NT2/D1 (cell line): ENCODE data around the gene NDUFAF8.

Source experiments
- YY1 ChIP-seq: IDR thresholded peaks from 2 replicates; pipeline ENCODE4 v1.6.1; 2011; ENCODE audit not compliant: insufficient read length, insufficient read depth
- ZNF274 ChIP-seq: IDR thresholded peaks from 2 replicates; pipeline ENCODE4 v1.6.1; 2011; ENCODE audit warnings: mild to moderate bottlenecking, low read depth, low read length

- TF ChIP-seq YY1 (no peak), ZNF274 (no peak)
Measured at GRCh38 chr17:81217491-81217890, 21.6 kb upstream of the NDUFAF8 start.
